Measurements from ENCODE around the gene NAA10.

NAA10 gene

DNA sequence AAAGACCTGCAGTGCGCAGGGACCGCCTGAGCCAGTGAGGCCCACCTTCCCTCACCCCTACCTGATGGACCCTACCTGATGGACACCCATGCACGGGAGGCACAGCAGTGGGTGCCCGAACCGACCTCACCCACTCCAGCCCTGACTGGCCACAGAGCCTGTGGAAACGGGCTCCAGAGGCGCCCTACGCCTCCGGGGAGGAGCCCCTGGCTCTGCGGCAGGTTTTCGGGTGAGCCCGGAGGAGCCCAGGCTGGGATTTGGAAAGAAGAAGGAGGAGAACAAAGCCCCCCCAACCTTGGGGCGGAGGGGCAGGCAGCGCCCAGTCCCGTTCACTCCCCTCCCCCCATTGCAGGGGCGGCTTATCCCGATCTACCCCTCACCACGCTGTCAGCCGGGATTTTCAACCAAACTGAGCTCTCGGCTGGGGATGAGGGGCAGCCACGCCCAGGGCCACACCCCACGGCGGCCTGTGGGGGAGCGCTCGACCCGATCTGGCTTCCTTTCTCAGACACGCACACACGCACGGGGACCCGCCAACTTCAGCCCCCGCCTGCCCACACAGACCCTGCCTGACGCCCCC, 49.5 kb downstream of the NAA10 start (continued):
- TF ChIP-seq, protein P1, sequence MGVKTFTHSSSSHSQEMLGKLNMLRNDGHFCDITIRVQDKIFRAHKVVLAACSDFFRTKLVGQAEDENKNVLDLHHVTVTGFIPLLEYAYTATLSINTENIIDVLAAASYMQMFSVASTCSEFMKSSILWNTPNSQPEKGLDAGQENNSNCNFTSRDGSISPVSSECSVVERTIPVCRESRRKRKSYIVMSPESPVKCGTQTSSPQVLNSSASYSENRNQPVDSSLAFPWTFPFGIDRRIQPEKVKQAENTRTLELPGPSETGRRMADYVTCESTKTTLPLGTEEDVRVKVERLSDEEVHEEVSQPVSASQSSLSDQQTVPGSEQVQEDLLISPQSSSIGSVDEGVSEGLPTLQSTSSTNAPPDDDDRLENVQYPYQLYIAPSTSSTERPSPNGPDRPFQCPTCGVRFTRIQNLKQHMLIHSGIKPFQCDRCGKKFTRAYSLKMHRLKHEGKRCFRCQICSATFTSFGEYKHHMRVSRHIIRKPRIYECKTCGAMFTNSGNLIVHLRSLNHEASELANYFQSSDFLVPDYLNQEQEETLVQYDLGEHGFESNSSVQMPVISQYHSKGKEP (tag by site-specific recombination; IDR thresholded peaks at IDR 0.05): no peak
- no peak for TF ChIP-seq ZNF221 (tag by site-specific recombination; IDR thresholded peaks at IDR 0.05; ENCODE audit: borderline replicate concordance)

DNA sequence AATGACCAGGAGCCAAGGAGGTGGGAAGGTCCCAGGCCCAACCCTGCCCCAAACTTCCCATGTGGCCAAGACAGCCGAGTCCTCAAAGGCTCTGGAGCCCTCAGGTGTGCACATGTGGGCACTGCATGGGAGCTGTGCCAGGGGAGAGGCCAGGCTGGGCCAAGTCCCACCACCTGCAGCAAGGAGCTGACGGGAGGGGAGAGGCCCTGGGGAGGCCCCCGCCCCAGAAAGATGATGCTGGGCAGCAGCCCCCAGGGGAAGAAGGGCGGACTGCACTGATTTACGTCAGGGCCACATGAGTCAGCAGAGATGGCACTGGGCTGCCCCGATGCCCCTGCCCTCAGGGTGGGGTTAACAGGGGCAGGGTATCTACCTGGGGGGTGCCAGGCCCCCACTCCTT, 50.2 kb downstream of the NAA10 start:
- no peaks in the 10 kb centered on the region for H3K4me1 ChIP-seq (ENCODE audit: control insufficient read depth, insufficient read depth, low read length)
- H3K4me3 ChIP-seq (ENCODE audit: low read depth, low read length): no peak overlapping the region
- no peak overlapping the region for H3K27ac ChIP-seq (ENCODE audit: extremely low read depth, low read depth, low read length)
- no peaks in the 10 kb centered on the region for H3K36me3 ChIP-seq (ENCODE audit: control insufficient read depth in 2 of 2, insufficient read depth in 1 of 2, low read length in 2 of 2)
- ChIA-PET CTCF (interaction anchor here (0.5 to 1.0 kb wide), 2 partner anchors 65 to 437 kb away, joined by 4 to 6 read pairs; no protein-coding TSS in a partner anchor), POLR2A (no interaction called here)
- no peaks in the 10 kb centered on the region for H3K9me3 ChIP-seq (ENCODE audit: control insufficient read depth, insufficient read depth, low read depth, low read length)
- TF ChIP-seq, protein P2, sequence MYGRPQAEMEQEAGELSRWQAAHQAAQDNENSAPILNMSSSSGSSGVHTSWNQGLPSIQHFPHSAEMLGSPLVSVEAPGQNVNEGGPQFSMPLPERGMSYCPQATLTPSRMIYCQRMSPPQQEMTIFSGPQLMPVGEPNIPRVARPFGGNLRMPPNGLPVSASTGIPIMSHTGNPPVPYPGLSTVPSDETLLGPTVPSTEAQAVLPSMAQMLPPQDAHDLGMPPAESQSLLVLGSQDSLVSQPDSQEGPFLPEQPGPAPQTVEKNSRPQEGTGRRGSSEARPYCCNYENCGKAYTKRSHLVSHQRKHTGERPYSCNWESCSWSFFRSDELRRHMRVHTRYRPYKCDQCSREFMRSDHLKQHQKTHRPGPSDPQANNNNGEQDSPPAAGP (tag by site-specific recombination; IDR thresholded peaks at IDR 0.05): peak; percentile 51
- TF ChIP-seq, protein P3, sequence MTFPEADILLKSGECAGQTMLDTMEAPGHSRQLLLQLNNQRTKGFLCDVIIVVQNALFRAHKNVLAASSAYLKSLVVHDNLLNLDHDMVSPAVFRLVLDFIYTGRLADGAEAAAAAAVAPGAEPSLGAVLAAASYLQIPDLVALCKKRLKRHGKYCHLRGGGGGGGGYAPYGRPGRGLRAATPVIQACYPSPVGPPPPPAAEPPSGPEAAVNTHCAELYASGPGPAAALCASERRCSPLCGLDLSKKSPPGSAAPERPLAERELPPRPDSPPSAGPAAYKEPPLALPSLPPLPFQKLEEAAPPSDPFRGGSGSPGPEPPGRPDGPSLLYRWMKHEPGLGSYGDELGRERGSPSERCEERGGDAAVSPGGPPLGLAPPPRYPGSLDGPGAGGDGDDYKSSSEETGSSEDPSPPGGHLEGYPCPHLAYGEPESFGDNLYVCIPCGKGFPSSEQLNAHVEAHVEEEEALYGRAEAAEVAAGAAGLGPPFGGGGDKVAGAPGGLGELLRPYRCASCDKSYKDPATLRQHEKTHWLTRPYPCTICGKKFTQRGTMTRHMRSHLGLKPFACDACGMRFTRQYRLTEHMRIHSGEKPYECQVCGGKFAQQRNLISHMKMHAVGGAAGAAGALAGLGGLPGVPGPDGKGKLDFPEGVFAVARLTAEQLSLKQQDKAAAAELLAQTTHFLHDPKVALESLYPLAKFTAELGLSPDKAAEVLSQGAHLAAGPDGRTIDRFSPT (tag by site-specific recombination; IDR thresholded peaks at IDR 0.05): 0 out of 2 replicates have a peak, but pooled peaks have one; percentile 54
- peak; percentile 95 for TF ChIP-seq KLF1 (tag by site-specific recombination; IDR thresholded peaks at IDR 0.05)
- TF ChIP-seq MEIS1 (CRISPR knock-in tag; IDR thresholded peaks at IDR 0.05; ENCODE audit: borderline replicate concordance): no peak
- TF ChIP-seq ZNF560 (tag by site-specific recombination; IDR thresholded peaks at IDR 0.05; ENCODE audit: borderline replicate concordance): no peak
- no peak for TF ChIP-seq ZBTB48 (tag by site-specific recombination; IDR thresholded peaks at IDR 0.05)
- peak; percentile 31; the same call in 1 of the 2 replicates for TF ChIP-seq ZIC2 (tag by site-specific recombination; IDR thresholded peaks at IDR 0.05)
- TF ChIP-seq ZNF2 (tag by site-specific recombination; IDR thresholded peaks at IDR 0.05): no peak
- TF ChIP-seq GLIS2 (tag by site-specific recombination; IDR thresholded peaks at IDR 0.05): peak; percentile 48
- peak; percentile 53 for TF ChIP-seq GLIS1 (tag by site-specific recombination; IDR thresholded peaks at IDR 0.05)
- no peak for TF ChIP-seq ZBTB1 (tag by site-specific recombination; IDR thresholded peaks at IDR 0.05)
- TF ChIP-seq, protein P4, sequence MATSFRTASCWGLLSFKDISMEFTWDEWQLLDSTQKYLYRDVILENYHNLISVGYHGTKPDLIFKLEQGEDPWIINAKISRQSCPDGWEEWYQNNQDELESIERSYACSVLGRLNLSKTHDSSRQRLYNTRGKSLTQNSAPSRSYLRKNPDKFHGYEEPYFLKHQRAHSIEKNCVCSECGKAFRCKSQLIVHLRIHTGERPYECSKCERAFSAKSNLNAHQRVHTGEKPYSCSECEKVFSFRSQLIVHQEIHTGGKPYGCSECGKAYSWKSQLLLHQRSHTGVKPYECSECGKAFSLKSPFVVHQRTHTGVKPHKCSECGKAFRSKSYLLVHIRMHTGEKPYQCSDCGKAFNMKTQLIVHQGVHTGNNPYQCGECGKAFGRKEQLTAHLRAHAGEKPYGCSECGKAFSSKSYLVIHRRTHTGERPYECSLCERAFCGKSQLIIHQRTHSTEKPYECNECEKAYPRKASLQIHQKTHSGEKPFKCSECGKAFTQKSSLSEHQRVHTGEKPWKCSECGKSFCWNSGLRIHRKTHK (tag by site-specific recombination; IDR thresholded peaks at IDR 0.05): no peak
- TF ChIP-seq KLF10 (tag by site-specific recombination; IDR thresholded peaks at IDR 0.05): no peak
- no peak for TF ChIP-seq ZNF223 (tag by site-specific recombination; IDR thresholded peaks at IDR 0.05)
- TF ChIP-seq, protein P5, sequence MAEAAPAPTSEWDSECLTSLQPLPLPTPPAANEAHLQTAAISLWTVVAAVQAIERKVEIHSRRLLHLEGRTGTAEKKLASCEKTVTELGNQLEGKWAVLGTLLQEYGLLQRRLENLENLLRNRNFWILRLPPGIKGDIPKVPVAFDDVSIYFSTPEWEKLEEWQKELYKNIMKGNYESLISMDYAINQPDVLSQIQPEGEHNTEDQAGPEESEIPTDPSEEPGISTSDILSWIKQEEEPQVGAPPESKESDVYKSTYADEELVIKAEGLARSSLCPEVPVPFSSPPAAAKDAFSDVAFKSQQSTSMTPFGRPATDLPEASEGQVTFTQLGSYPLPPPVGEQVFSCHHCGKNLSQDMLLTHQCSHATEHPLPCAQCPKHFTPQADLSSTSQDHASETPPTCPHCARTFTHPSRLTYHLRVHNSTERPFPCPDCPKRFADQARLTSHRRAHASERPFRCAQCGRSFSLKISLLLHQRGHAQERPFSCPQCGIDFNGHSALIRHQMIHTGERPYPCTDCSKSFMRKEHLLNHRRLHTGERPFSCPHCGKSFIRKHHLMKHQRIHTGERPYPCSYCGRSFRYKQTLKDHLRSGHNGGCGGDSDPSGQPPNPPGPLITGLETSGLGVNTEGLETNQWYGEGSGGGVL (tag by site-specific recombination; IDR thresholded peaks at IDR 0.05): no peak
- TF ChIP-seq ZNF621 (tag by site-specific recombination; IDR thresholded peaks at IDR 0.05): no peak
- TF ChIP-seq SETDB1 (IDR thresholded peaks at IDR 0.05; ENCODE audit: insufficient read length, low read length): no peak
- TF ChIP-seq, protein P6, sequence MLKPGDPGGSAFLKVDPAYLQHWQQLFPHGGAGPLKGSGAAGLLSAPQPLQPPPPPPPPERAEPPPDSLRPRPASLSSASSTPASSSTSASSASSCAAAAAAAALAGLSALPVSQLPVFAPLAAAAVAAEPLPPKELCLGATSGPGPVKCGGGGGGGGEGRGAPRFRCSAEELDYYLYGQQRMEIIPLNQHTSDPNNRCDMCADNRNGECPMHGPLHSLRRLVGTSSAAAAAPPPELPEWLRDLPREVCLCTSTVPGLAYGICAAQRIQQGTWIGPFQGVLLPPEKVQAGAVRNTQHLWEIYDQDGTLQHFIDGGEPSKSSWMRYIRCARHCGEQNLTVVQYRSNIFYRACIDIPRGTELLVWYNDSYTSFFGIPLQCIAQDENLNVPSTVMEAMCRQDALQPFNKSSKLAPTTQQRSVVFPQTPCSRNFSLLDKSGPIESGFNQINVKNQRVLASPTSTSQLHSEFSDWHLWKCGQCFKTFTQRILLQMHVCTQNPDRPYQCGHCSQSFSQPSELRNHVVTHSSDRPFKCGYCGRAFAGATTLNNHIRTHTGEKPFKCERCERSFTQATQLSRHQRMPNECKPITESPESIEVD (tag by site-specific recombination; IDR thresholded peaks at IDR 0.05): no peak
- TF ChIP-seq ZNF248 (tag by site-specific recombination; IDR thresholded peaks at IDR 0.05): no peak
- TF ChIP-seq, protein P7, sequence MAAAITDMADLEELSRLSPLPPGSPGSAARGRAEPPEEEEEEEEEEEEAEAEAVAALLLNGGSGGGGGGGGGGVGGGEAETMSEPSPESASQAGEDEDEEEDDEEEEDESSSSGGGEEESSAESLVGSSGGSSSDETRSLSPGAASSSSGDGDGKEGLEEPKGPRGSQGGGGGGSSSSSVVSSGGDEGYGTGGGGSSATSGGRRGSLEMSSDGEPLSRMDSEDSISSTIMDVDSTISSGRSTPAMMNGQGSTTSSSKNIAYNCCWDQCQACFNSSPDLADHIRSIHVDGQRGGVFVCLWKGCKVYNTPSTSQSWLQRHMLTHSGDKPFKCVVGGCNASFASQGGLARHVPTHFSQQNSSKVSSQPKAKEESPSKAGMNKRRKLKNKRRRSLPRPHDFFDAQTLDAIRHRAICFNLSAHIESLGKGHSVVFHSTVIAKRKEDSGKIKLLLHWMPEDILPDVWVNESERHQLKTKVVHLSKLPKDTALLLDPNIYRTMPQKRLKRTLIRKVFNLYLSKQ (tag by site-specific recombination; IDR thresholded peaks at IDR 0.05; ENCODE audit: borderline replicate concordance): no peak
- TF ChIP-seq, protein P8, sequence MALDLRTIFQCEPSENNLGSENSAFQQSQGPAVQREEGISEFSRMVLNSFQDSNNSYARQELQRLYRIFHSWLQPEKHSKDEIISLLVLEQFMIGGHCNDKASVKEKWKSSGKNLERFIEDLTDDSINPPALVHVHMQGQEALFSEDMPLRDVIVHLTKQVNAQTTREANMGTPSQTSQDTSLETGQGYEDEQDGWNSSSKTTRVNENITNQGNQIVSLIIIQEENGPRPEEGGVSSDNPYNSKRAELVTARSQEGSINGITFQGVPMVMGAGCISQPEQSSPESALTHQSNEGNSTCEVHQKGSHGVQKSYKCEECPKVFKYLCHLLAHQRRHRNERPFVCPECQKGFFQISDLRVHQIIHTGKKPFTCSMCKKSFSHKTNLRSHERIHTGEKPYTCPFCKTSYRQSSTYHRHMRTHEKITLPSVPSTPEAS (tag by site-specific recombination; IDR thresholded peaks at IDR 0.05): no peak
- no peak for TF ChIP-seq ZNF335 (tag by site-specific recombination; conservative IDR thresholded peaks at IDR 0.05)
